HG02840 (cell line): ENCODE measurements around the gene NEB.
"Not testable (repeated sequence)": the region's sequence is repeated elsewhere in the genome, so short reads cannot be mapped to it uniquely, and the experiment has no call there.

ENCODE experiments used
- ATAC-seq: cut with Tn5 transposase; IDR thresholded peaks from one replicate; pipeline ENCODE4 v1.9.1; 2021; ENCODE audit warnings: mild to moderate bottlenecking, moderate library complexity, moderate number of reproducible peaks; ENCODE audit not compliant: unreplicated experiment, low FRiP score

Gene NEB

GRCh38 chr2:151568501-151568900 is 165.8 kb downstream of the NEB start:
- ATAC-seq = no peak

- no peak for ATAC-seq
Observed at GRCh38 chr2:151567006-151567405, 167.3 kb downstream of the NEB start.

- ATAC-seq = no peak
Observed at GRCh38 chr2:151562398-151562797, 171.9 kb downstream of the NEB start.

GRCh38 chr2:151560289-151560688 is 174.0 kb downstream of the NEB start:
- no peak for ATAC-seq

- ATAC-seq = not testable (repeated sequence)
Observed at GRCh38 chr2:151559431-151559830, 174.8 kb downstream of the NEB start.

- not testable (repeated sequence) for ATAC-seq
Observed at GRCh38 chr2:151557883-151558282, 176.4 kb downstream of the NEB start.

- no peak for ATAC-seq
Observed at GRCh38 chr2:151556121-151556520, 178.2 kb downstream of the NEB start.

- no peak for ATAC-seq
Observed at GRCh38 chr2:151552287-151552686, 182.0 kb downstream of the NEB start.

- no peak for ATAC-seq
Observed at GRCh38 chr2:151551556-151551955, 182.7 kb downstream of the NEB start.

- no peak for ATAC-seq
Observed at GRCh38 chr2:151549191-151549590, 185.1 kb downstream of the NEB start.

- ATAC-seq = no peak
Observed at GRCh38 chr2:151544449-151544848, 189.8 kb downstream of the NEB start.

GRCh38 chr2:151543876-151544275 is 190.4 kb downstream of the NEB start:
- ATAC-seq = no peak

- ATAC-seq = no peak
Observed at GRCh38 chr2:151534001-151534400, 200.3 kb downstream of the NEB start.

- no peak for ATAC-seq
Observed at GRCh38 chr2:151533127-151533526, 201.1 kb downstream of the NEB start.

GRCh38 chr2:151526572-151527090 is 207.6 kb downstream of the NEB start:
- ATAC-seq = no peak

- no peak for ATAC-seq
Observed at GRCh38 chr2:151525821-151526373, 208.4 kb downstream of the NEB start.

GRCh38 chr2:151523850-151524249 is 210.4 kb downstream of the NEB start:
- ATAC-seq = no peak

GRCh38 chr2:151522556-151522955 is 211.7 kb downstream of the NEB start:
- ATAC-seq = no peak

- ATAC-seq = no peak
Observed at GRCh38 chr2:151520976-151521375, 213.3 kb downstream of the NEB start.

- ATAC-seq = no peak
Observed at GRCh38 chr2:151518802-151519201, 215.5 kb downstream of the NEB start.

GRCh38 chr2:151508519-151508918 is 225.8 kb downstream of the NEB start:
- ATAC-seq = no peak

GRCh38 chr2:151506170-151506569 is 228.1 kb downstream of the NEB start:
- ATAC-seq = no peak

- ATAC-seq = no peak
Observed at GRCh38 chr2:151498178-151498577, 236.1 kb downstream of the NEB start.
